GM18499 (cell line): ENCODE results near the gene FOSL1.

Experiments used
- ATAC-seq: cut with Tn5 transposase; IDR thresholded peaks from one replicate; pipeline ENCODE4 v1.9.1; 2021; ENCODE audit warnings: moderate number of reproducible peaks; ENCODE audit not compliant: insufficient read depth, unreplicated experiment

The FOSL1 gene

GRCh38 chr11:65900125-65900898, at the start of gene FOSL1:
Gene FOSL1, minus strand, starts transcription at chr11:65900388. Its CDS starts 49 bp downstream, at chr11:65900339.
- ATAC-seq = peak; percentile 53

GRCh38 chr11:65947603-65948125, 47.5 kb upstream of the FOSL1 start:
- no peak for ATAC-seq

GRCh38 chr11:65947133-65947532, 46.9 kb upstream of the FOSL1 start:
- no peak for ATAC-seq

- ATAC-seq = no peak
Measured at GRCh38 chr11:65946655-65947054, 46.5 kb upstream of the FOSL1 start.

- ATAC-seq = no peak
Measured at GRCh38 chr11:65945941-65946558, 45.9 kb upstream of the FOSL1 start.

GRCh38 chr11:65945430-65945911, 45.3 kb upstream of the FOSL1 start, which contains the start of gene TSGA10IP:
Gene TSGA10IP, plus strand, starts transcription at chr11:65945480. Its CDS starts 196 bp downstream, at chr11:65945676.
- ATAC-seq = no peak

- ATAC-seq = no peak
Measured at GRCh38 chr11:65944767-65945166, 44.6 kb upstream of the FOSL1 start.

GRCh38 chr11:65944191-65944590, 44.0 kb upstream of the FOSL1 start:
- ATAC-seq = no peak

- no peak for ATAC-seq
Measured at GRCh38 chr11:65942531-65942930, 42.3 kb upstream of the FOSL1 start.

GRCh38 chr11:65941720-65942310, 41.6 kb upstream of the FOSL1 start:
- ATAC-seq = no peak

- no peak for ATAC-seq
Measured at GRCh38 chr11:65937766-65938165, 37.6 kb upstream of the FOSL1 start.

- no peak for ATAC-seq
Measured at GRCh38 chr11:65934014-65934413, 33.8 kb upstream of the FOSL1 start.

- ATAC-seq = no peak
Measured at GRCh38 chr11:65932558-65932919, 32.4 kb upstream of the FOSL1 start.

- ATAC-seq = no peak
Measured at GRCh38 chr11:65931773-65932557, 31.8 kb upstream of the FOSL1 start.

GRCh38 chr11:65928667-65929066, 28.5 kb upstream of the FOSL1 start:
- no peak for ATAC-seq

- ATAC-seq = no peak
Measured at GRCh38 chr11:65927904-65928397, 27.8 kb upstream of the FOSL1 start.

GRCh38 chr11:65925397-65925796, 25.2 kb upstream of the FOSL1 start:
- no peak for ATAC-seq

GRCh38 chr11:65922565-65922964, 22.4 kb upstream of the FOSL1 start:
- no peak for ATAC-seq

- no peak for ATAC-seq
Measured at GRCh38 chr11:65921876-65922275, 21.7 kb upstream of the FOSL1 start.

- ATAC-seq = no peak
Measured at GRCh38 chr11:65921033-65921555, 20.9 kb upstream of the FOSL1 start.
